Activated naive CD4-positive, alpha-beta T cell treated with anti-CD3 and anti-CD28 coated beads, Interleukin-2, amount 10 ng/mL, durations not matched to agents 7 days and 5 days (primary cell): ENCODE data around the gene SEBOX.

ENCODE experiments used
- CTCF ChIA-PET: fragments of 350-600 bp; sonication (Branson Sonifier 250); formaldehyde crosslinking; loops from one replicate; lab custom pipeline; 2021; ENCODE audit warnings: antibody characterized with exemption; lab: Charles Lee
- DNase-seq: peaks from one replicate; pipeline ENCODE4 v3.0.0-alpha.2; 2020
- H3K27ac Mint-ChIP-seq: one replicate; pipeline ENCODE4 v1.8.0; 2021; ENCODE audit warnings: mild to moderate bottlenecking, moderate library complexity, mixed read lengths
- H3K27me3 Mint-ChIP-seq: one replicate; pipeline ENCODE4 v1.8.0; 2021; ENCODE audit warnings: mild to moderate bottlenecking, mixed read lengths
- H3K36me3 Mint-ChIP-seq: one replicate; pipeline ENCODE4 v1.8.0; 2021; ENCODE audit warnings: mixed read lengths
- H3K4me1 Mint-ChIP-seq: one replicate; pipeline ENCODE4 v1.8.0; 2021; ENCODE audit warnings: mixed read lengths
- H3K4me3 Mint-ChIP-seq: one replicate; pipeline ENCODE4 v1.8.0; 2021; ENCODE audit warnings: mild to moderate bottlenecking, moderate library complexity, mixed read lengths
- H3K9me3 Mint-ChIP-seq: one replicate; pipeline ENCODE4 v1.8.0; 2021; ENCODE audit warnings: mixed read lengths

SEBOX gene

DNA sequence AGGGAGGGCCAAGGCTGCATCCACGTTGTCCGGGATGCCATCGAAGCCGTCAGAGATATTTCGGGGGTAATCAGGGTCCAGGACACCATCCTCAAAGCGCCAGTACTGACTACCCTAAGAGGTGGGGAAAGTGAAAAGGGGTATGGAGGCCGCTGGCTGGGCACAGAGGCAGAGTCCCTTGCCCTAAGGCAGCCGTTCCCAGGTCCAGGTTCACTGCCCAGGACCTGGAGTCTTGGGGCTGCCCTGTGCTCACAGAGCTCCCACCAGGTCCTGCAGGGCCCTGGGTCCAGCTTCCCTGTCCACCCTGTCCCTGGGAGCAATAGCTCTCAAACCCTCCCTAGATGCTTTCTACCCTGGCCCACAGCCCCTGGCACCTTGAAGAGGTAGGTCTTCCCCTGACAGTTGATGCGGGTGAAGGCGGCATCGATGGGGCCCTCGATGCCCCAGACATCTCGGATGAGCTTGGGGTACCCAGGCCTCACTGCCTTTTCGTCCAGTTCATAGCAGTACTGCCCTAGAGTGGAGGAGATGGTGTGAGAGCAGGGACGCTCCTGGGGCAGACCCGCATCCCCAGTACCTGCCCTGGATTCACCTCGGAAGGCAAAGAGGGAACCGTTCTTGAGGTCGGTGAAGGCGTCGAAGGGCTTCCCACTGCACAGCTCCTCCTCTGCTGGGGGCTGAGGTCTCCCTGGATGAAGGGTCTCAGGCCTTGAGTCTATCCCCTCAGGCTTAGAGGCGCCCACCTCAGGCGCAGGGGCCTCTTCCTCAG, 4.1 kb upstream of the SEBOX start:
- no peaks in the 10 kb centered on the region for H3K36me3 Mint-ChIP-seq
- H3K27me3 Mint-ChIP-seq, result peaks cover 5% of the 10 kb centered on the region
- no peaks in the 10 kb centered on the region for H3K9me3 Mint-ChIP-seq
- CTCF ChIA-PET, result no interaction called here
- no peak for DNase-seq
- H3K27ac Mint-ChIP-seq, result no peak overlapping the region
- H3K4me1 Mint-ChIP-seq, result peaks cover 29% of the 10 kb centered on the region
- H3K4me3 Mint-ChIP-seq, result no peak overlapping the region

DNA sequence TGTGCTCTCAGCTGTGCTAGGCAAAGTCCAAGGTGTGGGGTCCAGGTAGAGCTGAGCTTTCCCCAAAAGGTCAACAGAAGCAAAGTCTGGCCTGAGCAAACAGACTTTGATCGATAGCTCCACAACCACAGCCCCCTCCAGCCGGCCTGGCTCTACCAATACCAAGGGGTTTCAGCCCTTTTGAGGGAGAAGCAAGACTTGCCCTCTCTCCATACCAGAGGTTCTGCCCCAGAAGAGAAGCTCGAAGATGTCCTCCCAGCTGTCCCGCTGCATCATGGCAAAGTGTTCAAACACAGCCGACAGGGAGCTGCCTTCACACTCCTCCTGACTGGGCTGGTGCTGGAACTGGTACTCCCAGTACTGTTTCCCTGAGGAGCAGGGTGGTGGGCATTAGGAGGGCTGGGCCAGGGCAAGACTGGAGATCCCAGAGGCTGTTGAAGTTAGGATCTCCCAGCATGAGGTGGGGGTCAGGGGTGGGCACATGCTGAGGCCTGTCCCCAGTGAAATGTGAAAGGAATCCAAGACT, 3.4 kb upstream of the SEBOX start:
- CTCF ChIA-PET, result no interaction called here
- no peak for DNase-seq
- H3K27ac Mint-ChIP-seq, result no peak overlapping the region
- H3K27me3 Mint-ChIP-seq, result peaks cover 5% of the 10 kb centered on the region
- peaks cover 3% of the 10 kb centered on the region for H3K36me3 Mint-ChIP-seq
- H3K4me3 Mint-ChIP-seq, result no peak overlapping the region
- peaks cover 25% of the 10 kb centered on the region for H3K4me1 Mint-ChIP-seq
- H3K9me3 Mint-ChIP-seq, result no peaks in the 10 kb centered on the region

DNA sequence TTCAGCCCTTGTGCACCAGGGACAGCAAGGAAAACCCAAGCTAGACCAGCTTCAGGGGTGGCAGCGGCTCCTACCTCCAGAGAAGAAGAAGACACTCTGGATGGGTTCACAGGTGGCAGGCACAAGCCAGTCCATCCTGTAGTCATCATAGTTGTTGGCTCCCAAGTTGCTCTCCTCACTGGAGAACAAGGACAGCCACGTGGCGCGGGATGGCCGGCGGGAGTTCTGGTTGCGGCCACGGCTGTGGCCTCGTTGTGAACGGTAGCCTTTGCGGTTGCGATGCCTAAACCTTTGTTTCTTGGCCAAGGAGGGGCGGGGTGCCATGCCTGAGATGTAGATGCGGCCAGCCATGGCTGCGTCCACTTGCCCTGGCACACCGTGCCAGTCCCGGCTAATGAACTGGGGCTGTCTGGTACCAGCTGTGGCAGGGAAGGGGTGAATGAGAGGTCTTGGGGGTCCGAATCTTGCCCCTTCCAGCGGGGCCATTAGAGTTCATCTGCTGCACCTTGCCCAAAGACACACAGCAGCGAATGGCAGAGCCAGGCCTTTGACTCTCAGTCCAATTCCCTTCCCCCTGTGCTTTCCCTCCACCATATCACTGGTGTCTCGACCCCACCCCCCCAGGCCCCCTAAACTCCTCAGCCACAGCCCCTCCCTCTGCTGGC, 2.8 kb upstream of the SEBOX start:
- no peak overlapping the region for H3K27ac Mint-ChIP-seq
- H3K9me3 Mint-ChIP-seq, result no peaks in the 10 kb centered on the region
- peaks cover under 1% of the 10 kb centered on the region for H3K27me3 Mint-ChIP-seq
- CTCF ChIA-PET, result interaction anchor here (1.3 kb wide), 1 partner anchor 12 kb away, joined by 3 read pairs; no protein-coding TSS in a partner anchor
- H3K4me1 Mint-ChIP-seq, result peaks cover 19% of the 10 kb centered on the region
- DNase-seq, result no peak
- peaks cover 4% of the 10 kb centered on the region for H3K36me3 Mint-ChIP-seq
- no peak overlapping the region for H3K4me3 Mint-ChIP-seq

DNA sequence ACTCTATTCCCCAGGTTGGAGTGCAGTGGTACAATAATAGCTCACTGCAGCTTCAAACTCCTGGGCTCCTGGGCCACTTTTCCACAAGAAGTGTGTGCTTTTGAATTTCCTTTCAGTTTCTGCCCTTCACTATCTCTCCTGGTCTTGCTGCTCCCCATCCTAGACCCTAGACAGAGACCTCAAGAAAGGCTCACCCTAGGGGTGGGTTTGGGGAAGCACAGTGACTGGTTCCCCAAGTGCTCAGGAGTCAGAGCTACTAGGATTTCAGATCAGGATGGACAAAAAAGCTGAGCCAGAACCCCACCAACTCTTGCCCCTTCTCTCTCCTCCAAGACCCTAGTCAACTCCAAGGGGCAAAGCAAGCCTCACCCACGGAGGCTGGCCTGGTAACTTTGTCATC, 1.6 kb upstream of the SEBOX start:
- H3K27me3 Mint-ChIP-seq, result no peaks in the 10 kb centered on the region
- no peak overlapping the region for H3K4me3 Mint-ChIP-seq
- CTCF ChIA-PET, result interaction anchor here (0.9 to 1.3 kb wide), 2 partner anchors 10 to 11 kb away, joined by 3 read pairs; no protein-coding TSS in a partner anchor
- peaks cover 10% of the 10 kb centered on the region for H3K4me1 Mint-ChIP-seq
- no peak for DNase-seq
- H3K9me3 Mint-ChIP-seq, result no peaks in the 10 kb centered on the region
- no peak overlapping the region for H3K27ac Mint-ChIP-seq
- peaks cover 4% of the 10 kb centered on the region for H3K36me3 Mint-ChIP-seq

DNA sequence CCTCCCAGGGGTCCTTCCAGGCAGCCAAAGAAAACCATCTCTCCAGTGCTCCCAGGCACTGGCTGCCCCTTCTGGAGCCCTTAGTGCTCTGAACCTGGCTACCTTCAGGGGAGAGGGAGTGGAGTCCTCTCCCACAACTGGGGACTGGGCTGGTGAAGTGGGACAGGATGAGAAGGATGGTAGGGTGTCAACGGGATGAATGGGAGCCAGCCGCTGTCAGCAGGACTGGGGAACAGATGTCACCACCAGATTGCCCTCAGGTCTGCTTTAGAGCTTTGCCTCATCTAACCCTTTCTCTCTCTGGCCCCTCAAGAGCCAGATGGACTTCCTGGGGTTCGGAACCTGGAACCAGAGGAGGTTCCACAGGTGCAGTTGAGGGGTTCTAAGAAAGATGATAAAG, 488 bp upstream of the SEBOX start:
- no peak overlapping the region for H3K27ac Mint-ChIP-seq
- no peak overlapping the region for H3K4me3 Mint-ChIP-seq
- no peaks in the 10 kb centered on the region for H3K27me3 Mint-ChIP-seq
- DNase-seq, result no peak
- peaks cover 4% of the 10 kb centered on the region for H3K4me1 Mint-ChIP-seq
- CTCF ChIA-PET, result no interaction called here
- H3K9me3 Mint-ChIP-seq, result no peaks in the 10 kb centered on the region
- H3K36me3 Mint-ChIP-seq, result peaks cover 11% of the 10 kb centered on the region

DNA sequence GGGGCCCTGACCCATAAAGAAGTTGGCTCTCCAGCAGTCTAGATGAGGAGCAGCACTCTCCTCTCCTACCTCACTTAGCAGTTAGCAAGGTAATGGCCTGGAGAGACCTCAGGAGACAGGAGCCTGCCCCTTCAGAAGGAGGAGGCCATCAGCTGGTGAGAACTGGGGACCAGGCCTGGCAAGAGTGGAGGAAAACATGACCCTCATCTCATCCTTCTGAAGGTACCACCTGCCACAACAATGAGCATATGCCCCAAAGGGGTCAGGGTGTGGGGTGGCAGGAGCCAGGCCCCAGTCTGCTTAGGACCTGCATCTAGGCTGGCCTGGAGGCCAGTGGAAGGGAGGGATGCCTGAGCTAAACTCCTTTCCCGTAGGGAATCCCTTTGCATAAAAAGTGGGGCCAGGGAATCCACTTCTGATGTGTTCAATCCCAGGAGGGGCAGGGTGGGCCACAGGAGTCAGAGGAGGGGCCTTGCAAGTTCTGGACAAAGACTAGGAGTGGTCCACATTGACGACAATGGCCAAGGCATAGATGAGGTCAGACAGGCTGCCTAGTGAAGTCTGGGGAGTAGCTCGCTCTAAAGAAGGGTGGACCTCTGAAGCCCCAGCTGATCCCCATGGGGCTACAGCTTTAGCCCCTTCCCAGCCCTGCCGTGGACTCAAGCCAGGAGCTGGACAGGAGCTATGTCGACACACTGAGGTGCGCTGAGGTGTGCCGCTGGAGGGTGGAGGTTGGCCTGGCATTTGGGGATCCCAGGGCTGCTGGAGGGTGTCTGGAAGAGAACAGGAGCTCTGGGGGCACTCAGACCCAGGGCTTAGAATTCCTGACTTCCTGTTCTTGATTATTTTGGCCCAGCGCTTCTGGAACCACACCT, 986 bp downstream of the SEBOX start:
- Mint-ChIP-seq H3K27me3 (no peaks in the 10 kb centered on the region), H3K9me3 (no peaks in the 10 kb centered on the region), H3K27ac (no peak overlapping the region), H3K36me3 (peaks cover 15% of the 10 kb centered on the region), H3K4me1 (peaks cover 3% of the 10 kb centered on the region), H3K4me3 (no peak overlapping the region)
- no peak for DNase-seq
- CTCF ChIA-PET, result interaction anchor here (1.1 kb wide), 1 partner anchor 53 kb away, joined by 3 read pairs; no protein-coding TSS in a partner anchor

- Mint-ChIP-seq H3K4me3 (no peak overlapping the region), H3K27me3 (no peaks in the 10 kb centered on the region), H3K27ac (no peak overlapping the region), H3K9me3 (no peaks in the 10 kb centered on the region), H3K36me3 (peaks cover 15% of the 10 kb centered on the region), H3K4me1 (peaks cover 11% of the 10 kb centered on the region)
- CTCF ChIA-PET, result no interaction called here
- DNase-seq, result no peak
Measured at GRCh38 chr17:28363186-28363585, 1.8 kb downstream of the SEBOX start.

DNA sequence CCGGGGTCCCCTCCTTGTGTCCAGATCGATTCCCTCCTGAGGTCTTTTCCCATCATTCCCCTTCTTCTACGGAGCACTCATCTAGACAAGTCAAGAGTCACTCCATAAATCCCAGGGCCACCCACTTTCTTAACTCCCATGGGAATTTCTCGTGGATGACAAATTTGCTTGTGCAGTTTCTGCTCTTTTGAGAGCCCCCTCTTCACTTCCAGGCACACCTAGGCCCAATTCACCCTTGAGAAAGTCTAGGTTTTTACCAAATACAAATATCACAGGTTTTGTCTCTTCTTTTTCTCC, 7.2 kb downstream of the SEBOX start:
- Mint-ChIP-seq H3K36me3 (peaks cover 25% of the 10 kb centered on the region), H3K4me1 (peaks cover 37% of the 10 kb centered on the region), H3K4me3 (peak overlapping the region; percentile 93), H3K27me3 (no peaks in the 10 kb centered on the region), H3K9me3 (no peaks in the 10 kb centered on the region), H3K27ac (peak overlapping the region; percentile 91)
- DNase-seq, result no peak
- CTCF ChIA-PET, result interaction anchor here (0.7 to 2.8 kb wide), 3 partner anchors 22 to 59 kb away, joined by 3 to 10 read pairs (median 9); partner anchors contain the start of genes IFT20 and TNFAIP1

DNA sequence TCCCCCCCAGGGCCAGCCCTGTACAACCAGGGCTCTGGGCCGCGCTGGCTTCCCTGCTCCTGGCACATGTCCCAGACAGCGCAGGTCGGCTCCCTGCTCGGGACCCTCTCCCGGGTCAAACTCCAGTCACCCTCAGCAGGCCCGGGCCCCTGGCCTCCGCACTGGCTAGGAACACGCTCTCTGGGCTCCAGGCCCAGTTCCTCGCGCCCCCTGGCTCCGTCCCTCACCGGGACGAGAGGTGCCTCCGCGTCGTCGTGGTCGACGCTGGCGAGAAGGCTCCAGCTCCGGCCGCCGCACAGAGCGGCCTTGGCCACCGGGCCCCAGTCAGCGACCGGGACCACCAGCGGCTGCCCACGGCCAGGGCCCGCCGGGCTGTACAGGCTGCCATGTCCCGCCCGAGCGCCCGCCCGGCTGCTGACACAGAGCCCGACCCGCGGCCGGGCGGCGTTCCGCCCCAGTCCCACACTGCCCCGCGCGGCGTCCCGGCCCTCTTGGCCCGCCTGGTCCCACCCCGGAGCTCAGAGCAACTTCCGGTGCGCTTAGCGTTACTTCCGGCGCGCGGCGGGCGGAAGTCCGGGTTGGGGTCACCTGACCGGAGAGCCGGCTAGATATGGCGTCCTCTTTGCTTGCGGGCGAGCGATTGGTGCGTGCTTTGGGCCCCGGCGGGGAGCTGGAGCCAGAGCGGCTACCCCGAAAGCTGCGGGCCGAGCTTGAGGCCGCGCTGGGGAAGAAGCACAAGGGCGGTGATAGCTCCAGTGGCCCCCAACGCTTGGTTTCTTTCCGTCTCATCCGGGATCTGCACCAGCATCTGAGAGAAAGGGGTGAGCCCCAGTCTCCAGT, 7.7 kb downstream of the SEBOX start, which contains the start of gene POLDIP2:
Gene POLDIP2, minus strand, starts transcription at position 467 of the 840 bp plus-strand sequence. Its CDS starts 79 bp downstream, at position 388.
- CTCF ChIA-PET, result interaction anchor here (0.7 to 2.8 kb wide), 4 partner anchors 10 to 59 kb away, joined by 3 to 10 read pairs (median 6); partner anchors contain the start of genes IFT20 and TNFAIP1

DNA sequence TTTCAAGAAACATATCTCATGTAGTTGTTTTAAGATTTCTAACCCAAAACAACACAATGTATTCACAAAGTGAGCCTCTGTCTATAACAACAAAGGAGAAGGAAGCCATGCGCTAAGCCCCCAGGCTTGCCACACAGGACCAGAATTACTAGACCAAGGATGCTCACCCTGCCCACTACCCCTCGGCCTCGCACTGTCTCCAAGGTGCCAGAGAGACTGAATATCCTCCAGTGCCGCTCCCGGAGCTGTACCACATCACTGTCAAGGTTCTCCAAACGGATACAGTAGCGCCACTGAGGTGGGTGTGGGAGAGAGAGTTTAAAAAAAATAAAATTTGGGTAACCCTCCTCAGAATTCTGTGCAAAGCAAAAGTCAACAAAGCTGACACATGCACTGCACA, 14.7 kb downstream of the SEBOX start:
- CTCF ChIA-PET, result no interaction called here
- Mint-ChIP-seq H3K9me3 (no peaks in the 10 kb centered on the region), H3K27me3 (no peaks in the 10 kb centered on the region), H3K4me3 (no peak overlapping the region), H3K36me3 (peaks cover 48% of the 10 kb centered on the region), H3K4me1 (peaks cover 2% of the 10 kb centered on the region), H3K27ac (no peak overlapping the region)
- DNase-seq, result no peak

More for the DNA sequence above, 7.7 kb downstream of the SEBOX start, which contains the start of gene POLDIP2:
- DNase-seq, result peak; percentile 97
- Mint-ChIP-seq H3K27me3 (no peaks in the 10 kb centered on the region), H3K36me3 (peaks cover 25% of the 10 kb centered on the region), H3K9me3 (no peaks in the 10 kb centered on the region), H3K4me3 (peak within 1 kb of the TSS; percentile 93), H3K27ac (peak within 1 kb of the TSS; percentile 91), H3K4me1 (peaks cover 37% of the 10 kb centered on the region)

- no peak overlapping the region for H3K4me3 Mint-ChIP-seq
- H3K9me3 Mint-ChIP-seq, result no peaks in the 10 kb centered on the region
- no peaks in the 10 kb centered on the region for H3K27me3 Mint-ChIP-seq
- DNase-seq, result no peak
- H3K36me3 Mint-ChIP-seq, result peaks cover 49% of the 10 kb centered on the region
- no peaks in the 10 kb centered on the region for H3K4me1 Mint-ChIP-seq
- CTCF ChIA-PET, result no interaction called here
- H3K27ac Mint-ChIP-seq, result no peak overlapping the region
Measured at GRCh38 chr17:28348979-28349378, 16.0 kb downstream of the SEBOX start.

DNA sequence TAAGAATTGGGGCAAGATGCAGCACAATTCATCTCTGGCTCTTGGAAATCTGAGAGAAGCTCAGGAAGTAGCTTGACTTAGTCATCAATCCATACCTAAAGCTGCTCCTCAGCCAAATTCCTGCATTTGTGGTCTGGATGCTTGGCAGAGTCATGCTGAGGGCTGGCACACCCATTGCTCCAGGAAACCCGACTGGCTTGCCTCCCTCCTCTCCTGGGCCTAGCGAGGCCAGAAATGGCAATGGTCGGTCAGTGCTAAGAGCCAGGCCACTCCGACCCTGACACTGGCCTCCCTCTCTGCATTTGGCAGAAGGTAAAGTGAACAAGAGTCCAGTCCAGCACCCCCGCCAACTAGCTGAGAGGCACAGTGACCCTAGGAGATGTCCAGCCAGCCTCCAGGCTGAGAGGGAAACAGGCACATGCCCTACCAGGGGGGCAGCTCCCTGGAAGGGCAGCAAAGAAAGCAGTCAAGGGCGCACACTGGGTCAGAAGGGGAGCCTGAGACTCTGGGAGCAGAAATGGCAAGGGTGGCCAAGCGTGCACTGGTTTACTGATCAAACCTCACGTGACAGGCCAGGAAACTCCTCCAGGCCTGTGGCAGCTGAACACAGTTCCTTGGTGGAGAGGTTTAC, 17.6 kb downstream of the SEBOX start:
- peaks cover 2% of the 10 kb centered on the region for H3K4me1 Mint-ChIP-seq
- DNase-seq, result no peak
- H3K4me3 Mint-ChIP-seq, result no peak overlapping the region
- no peaks in the 10 kb centered on the region for H3K27me3 Mint-ChIP-seq
- CTCF ChIA-PET, result no interaction called here
- H3K27ac Mint-ChIP-seq, result no peak overlapping the region
- H3K9me3 Mint-ChIP-seq, result no peaks in the 10 kb centered on the region
- H3K36me3 Mint-ChIP-seq, result peaks cover 46% of the 10 kb centered on the region
